H1 (cell line): ENCODE measurements around the gene MSTN. TPM values are rescaled to one million over a fixed set of nuclear protein-coding genes. Genes with fewer than 3 reads are reported as not detected.

ENCODE experiments used
- CTCF ChIA-PET: fragments of 300-600 bp; sonication (Branson Sonifier 250); formaldehyde crosslinking; loops from one replicate; lab custom pipeline; 2021; ENCODE audit not compliant: partially characterized antibody; lab: Charles Lee
- POLR2A ChIA-PET: fragments of 300-600 bp; sonication (Branson Sonifier 250); formaldehyde crosslinking; loops from one replicate; lab custom pipeline; 2021; ENCODE audit warnings: inconsistent platforms; ENCODE audit not compliant: partially characterized antibody; lab: Charles Lee
- DNase-seq, 2 experiments: peaks; one replicate each; pipeline versions ENCODE4 v3.0.0 to v3.0.0-alpha.2; 2010 to 2022; ENCODE audit warnings: low spot score in 2 of 2, low read depth in 1 of 2, mixed read lengths in 1 of 2
- FAIRE-seq: peaks from 2 replicates; lab custom pipeline; 2011; peaks lifted over from hg19 to GRCh38; lab: Jason Lieb, UNC
- H2AFZ ChIP-seq: 2 replicates; pipeline ENCODE4 v1.8.1; 2012; ENCODE audit warnings: low read length, inconsistent platforms
- H2AK5ac ChIP-seq: 2 replicates; pipeline ENCODE4 v1.6.1; 2013; ENCODE audit warnings: low read depth, low read length
- H2BK120ac ChIP-seq: replicated peaks from 2 replicates; pipeline ENCODE3; 2013; ENCODE audit warnings: low read depth, low read length, inconsistent platforms
- H2BK12ac ChIP-seq: 2 replicates; pipeline ENCODE4 v1.6.1; 2013; ENCODE audit warnings: low read depth, low read length
- H2BK15ac ChIP-seq: 2 replicates; pipeline ENCODE4 v1.6.1; 2013; ENCODE audit warnings: low read length
- H2BK20ac ChIP-seq: 2 replicates; pipeline ENCODE4 v1.6.1; 2013; ENCODE audit warnings: low read length
- H2BK5ac ChIP-seq: 2 replicates; pipeline ENCODE4 v1.6.1; 2013; ENCODE audit warnings: low read depth, low read length
- H3K14ac ChIP-seq: 2 replicates; pipeline ENCODE4 v1.6.1; 2013; ENCODE audit warnings: inconsistent platforms; ENCODE audit not compliant: insufficient read length
- H3K18ac ChIP-seq: 2 replicates; pipeline ENCODE4 v1.6.1; 2013; ENCODE audit warnings: low read length; ENCODE audit errors: extremely low read depth
- H3K23ac ChIP-seq: 2 replicates; pipeline ENCODE4 v1.6.1; 2013; ENCODE audit warnings: inconsistent platforms; ENCODE audit not compliant: insufficient read length
- H3K23me2 ChIP-seq: 2 replicates; pipeline ENCODE4 v1.6.1; 2013; ENCODE audit warnings: low read depth, low read length
- H3K27ac ChIP-seq: 2 replicates; pipeline ENCODE4 v1.6.1; 2011; ENCODE audit warnings: low read depth, low read length, inconsistent platforms
- H3K27me3 ChIP-seq, 4 experiments: replicated peaks in 1 of 4; 1 replicate in 1 of 4; 2 replicates in 3 of 4; pipeline versions ENCODE4 v1.6.1 to v1.8.1; 2011 to 2013; ENCODE audit warnings: low read length in 3 of 4, mild to moderate bottlenecking in 3 of 4, inconsistent platforms in 2 of 4, mixed read lengths in 2 of 4, moderate library complexity in 1 of 4; ENCODE audit not compliant: control insufficient read depth in 3 of 4, insufficient read depth in 3 of 4; ENCODE audit errors: extremely low read depth in 1 of 4
- H3K36me3 ChIP-seq, 4 experiments: 2 replicates each; pipeline versions ENCODE4 v1.6.1 to v1.8.1; 2011 to 2013; ENCODE audit warnings: mild to moderate bottlenecking in 4 of 4, low read length in 3 of 4, moderate library complexity in 2 of 4, control low read depth in 1 of 4, inconsistent platforms in 1 of 4; ENCODE audit not compliant: insufficient read depth in 4 of 4, control insufficient read depth in 2 of 4
- H3K4ac ChIP-seq: replicated peaks from 2 replicates; pipeline ENCODE3; 2013; ENCODE audit warnings: low read length, low read depth, mixed read lengths, inconsistent platforms; ENCODE audit not compliant: insufficient read length
- H3K4me1 ChIP-seq, 4 experiments: replicated peaks in 1 of 4; 1 replicate in 1 of 4; 2 replicates in 3 of 4; pipeline versions ENCODE4 v1.6.1 to v1.8.1; 2011 to 2013; ENCODE audit warnings: low read length in 3 of 4, inconsistent platforms in 2 of 4, mixed read lengths in 1 of 4; ENCODE audit not compliant: insufficient read depth in 4 of 4, control insufficient read depth in 3 of 4
- H3K4me2 ChIP-seq, 2 experiments: 2 replicates each; pipeline versions ENCODE4 v1.6.1 to v1.8.1; 2011 to 2013; ENCODE audit warnings: low read depth in 2 of 2, low read length in 2 of 2, control low read depth in 1 of 2, inconsistent platforms in 1 of 2, mild to moderate bottlenecking in 1 of 2; ENCODE audit not compliant: insufficient read depth in 1 of 2
- H3K4me3 ChIP-seq, 4 experiments: fragments of 200-600, 300-600 bp in 1 of 4; sonication (generic), shearing (Covaris generic), sonication (Bioruptor Twin) in 1 of 4; 2 replicates each; pipeline versions ENCODE4 v1.5.1 to v1.8.1; 2011 to 2016; ENCODE audit warnings: low read length in 4 of 4, low read depth in 3 of 4, control low read depth in 2 of 4, inconsistent platforms in 2 of 4, mild to moderate bottlenecking in 2 of 4, mixed read lengths in 1 of 4, moderate library complexity in 1 of 4; ENCODE audit not compliant: insufficient read depth in 2 of 4; ENCODE audit errors: extremely low read depth in 1 of 4
- H3K56ac ChIP-seq: replicated peaks from 2 replicates; pipeline ENCODE3; 2013; ENCODE audit warnings: low read depth, mild to moderate bottlenecking, mixed read lengths, low read length, inconsistent platforms; ENCODE audit not compliant: insufficient read length
- H3K79me1 ChIP-seq: 2 replicates; pipeline ENCODE4 v1.6.1; 2013; ENCODE audit warnings: low read depth, low read length, control low read depth
- H3K79me2 ChIP-seq, 2 experiments: 2 replicates each; pipeline versions ENCODE4 v1.6.1 to v1.8.1; 2012 to 2013; ENCODE audit warnings: low read length in 2 of 2, mild to moderate bottlenecking in 2 of 2, inconsistent platforms in 1 of 2; ENCODE audit not compliant: insufficient read depth in 2 of 2, control insufficient read depth in 1 of 2
- H3K9ac ChIP-seq, 4 experiments: replicated peaks in 1 of 4; 1 replicate in 1 of 4; 2 replicates in 3 of 4; pipeline versions ENCODE4 v1.6.1 to v1.8.1; 2011 to 2013; ENCODE audit warnings: low read depth in 3 of 4, low read length in 3 of 4, control low read depth in 2 of 4, mild to moderate bottlenecking in 2 of 4, moderate library complexity in 2 of 4, inconsistent platforms in 1 of 4; ENCODE audit errors: extremely low read depth in 1 of 4
- H3K9me3 ChIP-seq, 2 experiments: 2 replicates each; pipeline versions ENCODE4 v1.6.1 to v1.8.1; 2012 to 2013; ENCODE audit warnings: mild to moderate bottlenecking in 2 of 2, moderate library complexity in 2 of 2, control low read depth in 1 of 2, inconsistent platforms in 1 of 2, low read depth in 1 of 2, low read length in 1 of 2, mixed read lengths in 1 of 2; ENCODE audit not compliant: insufficient read depth in 2 of 2
- H4K20me1 ChIP-seq, 2 experiments: replicated peaks in 1 of 2; 2 replicates each; pipeline versions ENCODE3 to v1.8.1; 2011 to 2013; ENCODE audit warnings: inconsistent platforms in 2 of 2, low read length in 2 of 2, mild to moderate bottlenecking in 1 of 2; ENCODE audit not compliant: insufficient read depth in 2 of 2, control insufficient read depth in 1 of 2
- H4K5ac ChIP-seq: 2 replicates; pipeline ENCODE4 v1.6.1; 2013; ENCODE audit warnings: low read length, low read depth, mixed read lengths, inconsistent platforms; ENCODE audit not compliant: insufficient read length
- H4K8ac ChIP-seq: 2 replicates; pipeline ENCODE4 v1.8.0; 2013; ENCODE audit warnings: mild to moderate bottlenecking, moderate library complexity, low read length, inconsistent platforms; ENCODE audit not compliant: insufficient read depth; ENCODE audit errors: extremely low read depth
- H4K91ac ChIP-seq: replicated peaks from 2 replicates; pipeline ENCODE3; 2013; ENCODE audit warnings: low read length, mixed read lengths, inconsistent platforms; ENCODE audit not compliant: insufficient read length
- ASH2L ChIP-seq: fragments of 200-600, 300-600 bp; sonication (generic); IDR thresholded peaks from one replicate; pipeline ENCODE4 v1.7.1; 2017; ENCODE audit warnings: low read length
- EGR1 ChIP-seq: IDR thresholded peaks from 2 replicates; pipeline ENCODE4 v1.6.1; 2011; ENCODE audit warnings: low read depth, low read length, borderline replicate concordance
- HDAC2 ChIP-seq, 2 experiments: fragments of 300-600 bp in 1 of 2; sonication (generic) in 1 of 2; IDR thresholded peaks; 2 replicates each; pipeline ENCODE4 v1.6.1; 2011 to 2012; ENCODE audit warnings: low read depth in 2 of 2, low read length in 2 of 2, mild to moderate bottlenecking in 2 of 2, moderate library complexity in 2 of 2, borderline replicate concordance in 1 of 2, inconsistent platforms in 1 of 2
- KDM1A ChIP-seq: fragments of 200-600, 300-600 bp; sonication (generic); IDR thresholded peaks from 2 replicates; pipeline ENCODE4 v1.7.1; 2016; ENCODE audit warnings: mild to moderate bottlenecking, low read length, borderline replicate concordance
- NRF1 ChIP-seq: IDR thresholded peaks from 2 replicates; pipeline ENCODE4 v1.6.1; 2011; ENCODE audit warnings: mild to moderate bottlenecking, low read depth, low read length, improper control_type of control experiment
- POLR2A ChIP-seq, 2 experiments: IDR thresholded peaks; 1 replicate in 1 of 2; 2 replicates in 1 of 2; pipeline ENCODE4 v1.6.1; 2011; ENCODE audit warnings: low read depth in 2 of 2, low read length in 2 of 2, mild to moderate bottlenecking in 2 of 2; ENCODE audit errors: control extremely low read depth in 1 of 2
- RFX5 ChIP-seq: IDR thresholded peaks from 2 replicates; pipeline ENCODE4 v1.6.1; 2011; ENCODE audit warnings: low read depth, low read length, improper control_type of control experiment, borderline replicate concordance
- RNF2 ChIP-seq: fragments of 200-900, 300-1000 bp; sonication (generic); IDR thresholded peaks from 2 replicates; pipeline ENCODE4 v1.7.1; 2016; ENCODE audit warnings: borderline replicate concordance, low read depth, mild to moderate bottlenecking, antibody characterized with exemption, low read length; ENCODE audit not compliant: poor library complexity, severe bottlenecking; ENCODE audit errors: missing control alignments
- SIRT6 ChIP-seq: IDR thresholded peaks from one replicate; pipeline ENCODE4 v1.7.1; 2012; ENCODE audit warnings: low read length, inconsistent platforms
- SP2 ChIP-seq: IDR thresholded peaks from 2 replicates; pipeline ENCODE4 v1.6.1; 2012; ENCODE audit warnings: mild to moderate bottlenecking, low read length, inconsistent platforms
- TAF1 ChIP-seq: IDR thresholded peaks from 2 replicates; pipeline ENCODE4 v1.6.1; 2011; ENCODE audit warnings: mild to moderate bottlenecking, low read depth, low read length
- WGBS, 2 experiments: shearing (Covaris generic) in 1 of 2; methylation state at CpG; one replicate each; pipeline versions ENCODE4 v1.1.6 to v1.1.7; 2013 to 2015; ENCODE audit warnings: low lambda C conversion rate in 2 of 2, mixed read lengths in 2 of 2, inconsistent platforms in 1 of 2, low coverage in 1 of 2, missing lambda C conversion rate in 1 of 2; ENCODE audit not compliant: insufficient replicate concordance in 2 of 2, insufficient coverage in 1 of 2, insufficient read length in 1 of 2; ENCODE audit errors: extremely low coverage in 1 of 2, missing lambda C conversion rate in 1 of 2; 5-methylcytosine and 5-hydroxymethylcytosine counted together
- polyA plus RNA-seq, 7 experiments: library from polyadenylated mRNA; depleted of rRNA in 3 of 7; stranded (reverse) in 5 of 7; unstranded in 2 of 7; fragments of >200 nt in 5 of 7; fragments of 200-250 nt in 2 of 7; gene quantifications; 1 replicate in 5 of 7; 2 replicates in 1 of 7; 4 replicates in 1 of 7; pipeline versions ENCODE4 v1.2.1 to v1.2.3, GENCODE V29; 2011 to 2013; ENCODE audit warnings: missing spikeins in 2 of 7, mixed read lengths in 2 of 7
- total RNA-seq: library from RNA; stranded (reverse); fragmentation: NEBNext Ultra II Directional; extraction: Animal tissue kit (Norgen Biotek cat#: 25700); gene quantifications from 2 replicates; pipeline ENCODE4 v1.2.1, GENCODE V29; 2021
- TF ChIP-seq, protein P1 (sequence below): IDR thresholded peaks from 2 replicates; pipeline ENCODE4 v1.6.1; 2011; ENCODE audit warnings: low read depth, mild to moderate bottlenecking, low read length; ENCODE audit not compliant: insufficient read depth

MSTN gene
- total and polyA plus RNA-seq, 2 of the 8 experiments (the other 6 are each of a cell fraction or from before 2014, with no cell fraction given) = not detected

DNA sequence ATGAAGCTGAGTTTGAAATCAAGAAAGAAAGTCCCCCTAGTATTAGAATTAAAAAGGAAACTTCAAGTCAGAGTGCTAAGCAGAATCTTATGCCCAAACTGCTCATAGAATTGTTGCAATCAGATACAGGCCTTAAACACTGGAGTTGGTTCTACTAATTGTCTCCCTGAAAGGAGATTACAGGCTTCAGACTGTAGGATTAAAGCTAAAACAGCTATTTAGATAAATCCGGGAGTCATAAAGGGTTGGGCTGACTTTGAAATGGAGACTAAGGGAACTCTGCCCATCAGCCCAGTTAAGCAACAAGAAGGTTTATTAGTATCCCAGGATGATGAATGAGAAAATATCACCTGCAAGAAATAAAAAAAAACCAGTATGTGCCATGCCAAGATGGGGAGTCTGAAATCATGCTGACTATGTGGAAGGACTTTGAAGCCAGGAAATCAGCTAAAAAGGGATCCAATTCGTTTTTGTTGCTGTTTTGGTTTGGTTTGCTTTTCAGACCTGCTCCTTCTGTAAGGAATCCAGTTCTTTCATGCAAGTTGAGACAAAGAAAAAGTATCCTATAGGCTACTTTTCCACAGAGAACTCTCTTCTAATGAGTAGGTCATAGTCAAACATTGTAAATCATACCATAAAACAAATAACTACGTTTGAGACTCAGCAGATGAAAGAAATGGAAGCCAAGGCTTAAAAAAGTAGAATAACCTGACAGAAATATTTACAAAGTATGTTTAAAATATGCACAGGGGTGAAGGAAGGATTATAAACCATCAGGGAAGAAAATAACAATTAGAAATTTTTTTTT is 37.6 kb upstream of the MSTN start:
- no peak overlapping the region for H4K8ac ChIP-seq
- CTCF ChIA-PET = interaction anchor here (0.6 to 1.6 kb wide), 8 partner anchors 10 to 214 kb away, joined by 3 to 4 read pairs (median 3); no protein-coding TSS in a partner anchor
- no peak for TF ChIP-seq HDAC2 (IDR thresholded peaks at IDR 0.05; ENCODE audit: borderline replicate concordance in 1 of 2, low read depth in 2 of 2, low read length in 2 of 2)
- TF ChIP-seq NRF1 = no peak
- TF ChIP-seq, protein P1, sequence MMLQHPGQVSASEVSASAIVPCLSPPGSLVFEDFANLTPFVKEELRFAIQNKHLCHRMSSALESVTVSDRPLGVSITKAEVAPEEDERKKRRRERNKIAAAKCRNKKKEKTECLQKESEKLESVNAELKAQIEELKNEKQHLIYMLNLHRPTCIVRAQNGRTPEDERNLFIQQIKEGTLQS = no peak
- TF ChIP-seq SIRT6 = no peak
- no peak for TF ChIP-seq SP2
- no peak for TF ChIP-seq ASH2L
- no peak for TF ChIP-seq RFX5
- no peak for TF ChIP-seq TAF1
- TF ChIP-seq RNF2 = no peak
- TF ChIP-seq KDM1A = no peak
- no peak for TF ChIP-seq EGR1
- no peak for TF ChIP-seq POLR2A (IDR thresholded peaks at IDR 0.05; ENCODE audit: control extremely low read depth in 1 of 2, low read depth in 2 of 2, low read length in 2 of 2)

More for the DNA sequence above, 37.6 kb upstream of the MSTN start:
- no peak overlapping the region for H4K91ac ChIP-seq
- H3K23me2 ChIP-seq = no peaks in the 10 kb centered on the region
- H2BK15ac ChIP-seq = no peak overlapping the region
- DNase-seq (no peak), FAIRE-seq (no peak)
- no peaks in the 10 kb centered on the region for H4K20me1 ChIP-seq
- no peak overlapping the region for H4K5ac ChIP-seq
- H2AFZ ChIP-seq = no peak overlapping the region
- no peak overlapping the region for H2BK5ac ChIP-seq
- no peaks in the 10 kb centered on the region for H3K27me3 ChIP-seq
- no peak overlapping the region for H3K4ac ChIP-seq
- no peak overlapping the region for H3K56ac ChIP-seq
- H3K9ac ChIP-seq = no peak overlapping the region
- H3K36me3 ChIP-seq = no peaks in the 10 kb centered on the region
- no peak overlapping the region for H3K27ac ChIP-seq
- no peaks in the 10 kb centered on the region for H3K79me2 ChIP-seq
- no peak overlapping the region for H2AK5ac ChIP-seq
- no peak overlapping the region for H3K14ac ChIP-seq
- H3K18ac ChIP-seq = no peak overlapping the region
- H3K4me1 ChIP-seq = no peaks in the 10 kb centered on the region
- no peak overlapping the region for H2BK20ac ChIP-seq
- no peak overlapping the region for H3K4me2 ChIP-seq
- 83% methylated on average over 3 of the region's 3 CpGs; no CpG with 5 or more reads in 1 of the 2 experiments for WGBS, 2 experiments
- no peaks in the 10 kb centered on the region for H3K79me1 ChIP-seq
- H2BK120ac ChIP-seq = no peak overlapping the region
- no peaks in the 10 kb centered on the region for H3K9me3 ChIP-seq
- no peak overlapping the region for H3K23ac ChIP-seq
- POLR2A ChIA-PET = no interaction called here
- no peak overlapping the region for H3K4me3 ChIP-seq
- H2BK12ac ChIP-seq = no peak overlapping the region
